CD4-positive, alpha-beta T cell treated with Interferon gamma for 1 hour (primary cell): ENCODE results near the gene MICALL2.
"Not testable (repeated sequence)": the region's sequence is repeated elsewhere in the genome, so short reads cannot be mapped to it uniquely, and the experiment has no call there.

Source experiments
- DNase-seq: peaks from one replicate; pipeline ENCODE4 v3.0.0-alpha.2; 2020

The MICALL2 gene

DNA sequence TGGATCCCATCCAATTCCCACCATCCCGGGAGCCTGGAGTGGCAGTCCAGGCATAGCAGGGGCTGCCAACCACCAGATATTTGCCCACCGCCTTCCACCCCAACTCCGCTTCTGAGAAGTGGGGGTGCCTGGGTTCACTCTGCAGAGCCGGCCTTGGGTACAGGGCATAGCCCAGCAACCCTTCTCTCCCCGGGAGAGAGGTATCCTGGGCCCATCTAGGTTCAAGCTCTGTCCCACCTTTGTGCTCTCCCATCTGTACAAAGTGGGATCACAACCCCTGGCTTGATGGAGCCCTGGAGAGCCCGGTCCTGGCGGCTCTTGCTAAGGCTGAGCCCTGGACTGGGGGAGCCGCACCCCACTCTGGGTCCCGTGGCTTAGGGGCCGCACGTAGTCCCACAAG, 12.2 kb downstream of the MICALL2 start:
- DNase-seq = no peak

DNA sequence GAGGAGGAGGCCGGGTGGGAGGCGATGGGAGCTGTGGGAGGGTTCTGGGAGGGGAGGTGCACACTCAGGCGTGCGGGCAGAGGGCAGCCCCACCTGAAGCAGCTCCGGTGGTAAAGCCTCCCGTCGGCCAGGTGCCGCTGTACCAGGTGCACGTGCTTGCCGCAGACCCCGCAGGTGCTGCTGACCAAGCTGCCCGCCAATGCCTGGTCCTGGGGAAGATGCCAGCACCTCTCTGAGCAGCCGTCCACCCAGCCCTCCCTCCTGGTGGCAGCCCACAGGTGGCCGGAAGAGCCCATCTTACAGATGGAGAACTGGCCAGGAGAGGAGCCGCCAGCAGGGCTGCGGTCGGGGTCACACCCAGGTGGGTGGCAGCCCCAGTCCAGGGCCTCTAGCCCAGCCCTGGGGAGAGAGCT, 12.6 kb downstream of the MICALL2 start:
- DNase-seq = no peak

DNA sequence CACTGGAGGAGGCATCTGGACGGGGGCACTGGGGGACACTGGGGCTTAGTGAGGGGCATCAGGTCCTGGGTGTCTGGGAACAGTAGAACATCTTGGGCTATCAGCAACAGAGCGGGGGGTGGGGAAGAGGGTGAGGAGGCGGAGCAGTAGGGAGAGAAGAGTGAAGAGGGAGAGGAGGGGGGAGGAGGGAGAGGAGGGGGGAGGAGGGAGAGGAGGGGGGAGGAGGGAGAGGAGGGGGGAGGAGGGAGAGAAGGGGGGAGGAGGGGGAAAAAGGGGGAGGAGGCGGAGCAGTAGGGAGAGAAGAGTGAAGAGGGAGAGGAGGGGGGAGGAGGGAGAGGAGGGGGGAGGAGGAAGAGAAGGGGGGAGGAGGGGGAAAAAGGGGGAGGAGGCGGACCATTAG, 13.2 kb downstream of the MICALL2 start:
- DNase-seq = not testable (repeated sequence)

DNA sequence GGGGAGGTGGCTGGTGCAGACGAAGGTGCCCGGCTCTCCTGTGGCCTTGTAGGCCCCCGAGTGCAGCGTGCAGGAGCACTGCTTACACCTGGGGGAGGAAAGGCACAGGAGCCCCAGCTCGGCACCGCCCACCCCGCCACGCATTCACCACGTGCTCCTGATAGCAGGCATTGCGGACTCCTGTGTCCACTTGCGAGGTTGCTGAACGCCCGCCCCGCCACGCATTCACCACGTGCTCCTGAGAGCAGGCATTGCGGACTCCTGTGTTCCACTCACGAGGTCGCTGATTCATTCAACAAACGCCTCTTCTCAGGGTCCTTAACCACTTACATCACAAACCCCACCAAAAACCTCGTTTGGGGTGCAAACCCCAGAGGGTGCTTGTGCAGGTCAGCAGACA, 13.9 kb downstream of the MICALL2 start:
- DNase-seq = no peak

DNA sequence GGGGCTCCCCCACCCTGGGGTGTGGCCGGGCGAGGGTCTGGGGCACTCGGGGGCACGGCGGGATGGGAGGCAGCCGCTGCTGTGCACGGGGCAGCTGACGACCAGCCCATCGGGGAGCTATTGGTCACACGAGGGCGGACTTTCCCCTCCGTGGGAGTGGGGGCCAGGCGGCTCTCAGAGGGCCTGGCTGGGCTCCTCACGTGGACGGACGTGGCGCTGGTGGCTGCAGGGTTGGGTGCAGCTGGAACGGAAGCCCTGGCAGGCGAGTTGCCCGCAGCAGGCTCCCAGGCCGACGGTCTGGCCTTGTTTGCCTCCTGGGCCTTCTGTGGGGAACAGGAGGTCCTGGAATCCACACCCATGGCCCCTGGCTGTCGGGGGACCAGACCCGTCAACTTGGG, 14.3 kb downstream of the MICALL2 start:
- DNase-seq = no peak

DNA sequence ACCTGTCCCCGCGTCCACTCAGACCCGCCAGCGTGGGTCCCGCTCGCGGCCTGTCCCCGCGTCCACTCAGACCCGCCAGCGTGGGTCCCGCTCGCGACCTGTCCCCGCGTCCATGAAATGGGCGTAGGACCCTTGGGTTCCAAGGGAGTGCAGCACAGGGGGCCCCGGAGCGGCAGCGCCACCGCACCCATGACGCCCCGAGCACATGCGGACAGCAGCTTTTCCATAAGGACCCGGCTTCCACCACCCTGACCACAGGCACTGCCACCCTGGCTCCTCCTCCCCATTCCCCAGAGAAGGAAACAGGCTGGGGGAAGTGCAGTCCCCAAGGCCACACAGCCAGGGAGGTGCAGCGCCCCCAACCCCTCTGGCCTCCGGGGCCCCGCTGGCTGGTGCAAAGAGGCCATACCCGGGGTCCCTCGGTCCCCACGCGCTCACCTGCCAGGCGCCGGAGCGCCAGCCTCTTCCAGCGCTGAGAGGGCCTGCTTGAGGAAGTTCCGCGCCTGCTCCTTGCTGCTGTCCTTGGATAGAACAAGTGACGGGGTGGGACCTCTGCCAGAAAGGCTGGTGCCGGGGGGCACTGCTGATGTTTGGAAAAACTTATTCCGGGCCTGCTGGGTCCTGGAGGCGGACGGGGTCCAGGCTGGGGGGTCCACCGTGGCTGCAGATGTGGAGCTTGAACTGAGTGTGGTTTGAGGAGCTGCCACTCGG, 14.9 kb downstream of the MICALL2 start:
- DNase-seq = no peak

DNA sequence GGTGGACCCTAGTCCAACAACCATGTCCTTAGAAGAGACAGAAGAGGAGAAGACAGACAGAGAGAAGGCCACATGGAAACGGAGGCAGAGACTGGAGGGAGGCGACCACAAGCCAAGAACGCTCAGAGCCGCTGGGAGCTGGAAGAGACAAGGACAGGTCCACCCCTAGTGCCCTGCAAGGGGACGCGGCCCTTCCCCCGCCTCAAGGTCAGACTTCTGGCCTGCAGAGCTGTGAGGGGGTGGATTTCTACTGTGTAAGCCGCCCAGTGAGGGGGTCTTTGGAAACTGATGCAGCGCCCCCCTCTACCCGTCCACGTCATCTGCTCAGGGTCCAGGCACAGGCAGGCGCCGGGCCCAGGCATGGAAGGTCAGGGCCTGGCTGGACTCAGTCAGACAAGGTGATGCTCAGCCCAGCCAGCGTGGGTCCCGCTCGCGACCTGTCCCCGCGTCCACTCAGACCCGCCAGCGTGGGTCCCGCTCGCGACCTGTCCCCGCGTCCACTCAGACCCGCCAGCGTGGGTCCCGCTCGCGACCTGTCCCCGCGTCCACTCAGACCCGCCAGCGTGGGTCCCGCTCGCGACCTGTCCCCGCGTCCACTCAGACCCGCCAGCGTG, 15.6 kb downstream of the MICALL2 start:
- DNase-seq = not testable (repeated sequence)

DNA sequence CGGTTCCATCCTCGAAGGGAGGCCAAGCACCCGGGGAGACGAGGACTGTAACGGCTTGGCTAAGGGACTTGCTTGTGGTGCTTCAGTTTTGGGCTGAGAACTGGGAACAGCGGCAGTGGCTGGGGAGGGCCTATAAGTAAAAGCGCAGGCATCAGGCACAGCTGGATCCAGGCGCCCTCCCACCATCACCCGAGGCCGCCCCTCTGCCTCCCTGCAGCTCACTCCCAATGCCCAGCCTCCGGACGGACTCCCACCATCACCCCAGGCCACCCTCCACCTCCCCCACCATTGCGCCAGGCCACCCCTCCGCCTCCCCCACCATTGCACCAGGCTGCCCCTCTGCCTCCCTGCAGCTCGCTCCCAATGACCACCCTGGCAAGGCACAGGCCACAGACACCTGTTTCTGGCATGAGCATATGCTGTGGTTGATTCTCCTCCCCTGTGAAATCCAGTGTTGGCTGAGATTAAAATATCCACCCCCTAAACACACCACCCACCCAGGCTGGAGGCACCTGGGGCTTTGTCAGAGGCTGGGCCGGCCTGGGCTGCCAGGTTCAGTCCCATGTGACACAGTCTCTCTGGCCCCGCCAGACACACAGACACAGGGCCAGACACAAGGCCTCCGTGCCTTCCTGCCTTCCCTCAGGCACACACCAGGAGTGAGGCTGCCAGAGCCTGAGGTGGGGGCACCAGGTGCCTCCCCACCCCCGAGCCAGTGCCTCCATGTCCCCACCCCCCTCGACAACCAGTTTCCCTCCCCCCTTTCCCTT, 16.7 kb downstream of the MICALL2 start:
- no peak for DNase-seq

DNA sequence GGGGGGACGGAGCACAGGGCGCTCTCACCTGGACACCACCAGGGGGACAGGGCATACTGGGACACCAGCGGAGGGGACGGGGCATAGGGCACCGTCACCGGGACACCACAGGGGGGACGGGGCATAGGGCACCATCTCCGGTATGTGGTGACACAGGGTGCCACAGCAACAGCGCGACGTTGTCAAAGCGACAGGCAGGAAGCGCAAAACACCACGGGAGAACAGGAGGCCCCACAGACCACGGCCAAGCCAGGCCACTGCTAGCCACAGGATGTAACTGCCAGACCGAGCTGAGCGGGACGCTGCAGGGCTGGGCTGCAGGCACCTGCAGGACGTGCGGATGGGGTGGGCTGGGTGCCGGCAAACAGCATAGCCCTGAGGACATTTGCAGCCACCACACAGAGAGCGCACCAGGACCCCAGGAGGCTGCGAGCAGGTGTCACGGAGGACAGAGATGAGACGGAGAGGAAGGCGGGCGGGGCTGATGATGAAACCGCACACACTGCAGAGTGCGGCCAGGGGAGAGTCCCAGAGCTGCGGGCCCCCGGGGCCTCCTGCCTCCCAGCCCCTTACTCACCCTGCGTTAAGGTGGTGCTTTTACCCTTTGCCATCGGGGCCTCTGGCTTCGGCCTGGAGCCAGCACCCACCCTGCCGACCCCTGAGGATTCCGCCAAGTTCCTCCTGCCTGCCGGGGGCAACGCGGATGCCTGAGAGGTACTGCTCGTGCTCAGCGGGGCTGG, 17.5 kb downstream of the MICALL2 start:
- DNase-seq = no peak

DNA sequence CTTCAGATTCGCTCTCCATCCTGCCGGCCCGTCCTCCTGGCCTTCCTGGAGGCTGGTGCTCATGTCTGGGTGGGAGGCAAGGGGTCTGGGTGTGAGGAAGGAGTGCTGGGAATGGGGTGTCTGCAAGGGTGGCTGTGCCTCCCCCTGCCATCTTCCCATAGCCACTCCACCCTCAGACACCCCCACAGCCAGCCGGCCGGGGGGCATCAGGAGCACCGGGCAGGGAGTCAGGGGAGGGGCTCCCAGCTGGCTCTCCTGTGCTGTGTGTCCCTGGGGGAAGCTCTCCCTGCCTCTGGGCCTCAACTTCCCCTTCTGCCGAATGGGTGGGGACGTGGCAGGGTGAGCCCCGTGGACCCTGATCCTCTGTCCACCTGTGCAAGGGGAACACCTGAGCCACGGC, 18.6 kb downstream of the MICALL2 start:
- DNase-seq = no peak

DNA sequence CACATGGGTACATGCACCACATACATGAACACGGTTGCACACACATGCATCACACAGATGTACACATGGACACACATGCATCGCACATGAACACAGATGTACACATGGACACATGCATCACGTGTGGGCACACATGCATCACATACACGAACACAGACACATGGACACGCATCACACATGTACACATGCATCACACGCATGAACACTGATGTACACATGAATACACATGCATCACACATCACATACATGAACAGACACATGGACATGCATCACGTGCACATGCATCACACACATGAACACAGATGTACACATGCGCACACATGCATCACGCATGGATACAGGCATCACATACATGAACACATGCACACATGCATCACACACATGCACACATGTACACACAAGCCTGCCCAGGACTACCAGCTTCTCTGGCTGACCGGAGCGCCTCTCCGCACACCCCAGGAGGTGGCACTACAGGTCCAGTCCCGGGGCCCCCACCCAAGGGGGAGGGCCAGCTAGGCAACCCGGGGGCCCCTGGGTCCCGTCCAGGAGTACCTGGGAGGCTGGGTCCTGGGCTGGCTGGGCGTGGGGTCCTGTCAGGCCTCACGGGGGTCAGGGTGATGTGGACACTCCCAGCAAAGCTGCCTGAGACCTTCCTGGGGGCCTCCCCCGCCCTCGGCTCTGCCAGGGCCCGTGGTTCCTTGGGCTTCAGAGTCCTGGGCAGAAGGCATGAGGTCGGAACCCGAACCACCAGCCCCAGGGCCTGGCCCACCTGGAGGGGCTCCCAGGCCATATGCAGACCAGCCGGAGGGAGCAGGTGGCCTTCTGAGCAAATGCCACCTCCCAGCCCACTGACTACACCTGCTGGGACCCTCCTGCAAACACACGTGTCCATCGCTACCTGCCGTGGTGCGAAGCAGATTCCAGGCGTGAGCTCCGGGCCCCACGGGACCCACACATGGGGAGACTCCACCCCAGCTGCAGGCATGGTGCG, 19.6 kb downstream of the MICALL2 start:
- no peak for DNase-seq

DNA sequence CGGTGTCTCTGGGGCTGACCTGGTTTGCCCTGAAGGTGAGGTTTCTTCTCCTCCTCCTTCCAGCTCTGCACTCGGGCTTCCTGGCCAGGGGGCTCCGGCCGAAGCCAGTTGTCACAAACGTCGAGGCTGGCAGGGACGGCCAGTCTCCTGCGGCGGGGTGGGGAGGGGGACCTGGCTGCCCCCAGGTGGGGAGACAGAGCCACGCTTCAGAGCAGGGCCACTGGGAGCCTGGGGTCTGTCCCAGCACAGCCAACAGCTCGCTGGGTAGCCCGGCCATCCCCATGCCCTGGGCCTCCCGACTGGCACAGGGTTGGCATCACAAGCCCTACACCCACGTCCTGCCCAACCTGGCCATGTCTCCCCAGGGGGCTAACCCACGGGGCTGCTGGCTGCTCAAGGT, 20.4 kb downstream of the MICALL2 start:
- DNase-seq = no peak

DNA sequence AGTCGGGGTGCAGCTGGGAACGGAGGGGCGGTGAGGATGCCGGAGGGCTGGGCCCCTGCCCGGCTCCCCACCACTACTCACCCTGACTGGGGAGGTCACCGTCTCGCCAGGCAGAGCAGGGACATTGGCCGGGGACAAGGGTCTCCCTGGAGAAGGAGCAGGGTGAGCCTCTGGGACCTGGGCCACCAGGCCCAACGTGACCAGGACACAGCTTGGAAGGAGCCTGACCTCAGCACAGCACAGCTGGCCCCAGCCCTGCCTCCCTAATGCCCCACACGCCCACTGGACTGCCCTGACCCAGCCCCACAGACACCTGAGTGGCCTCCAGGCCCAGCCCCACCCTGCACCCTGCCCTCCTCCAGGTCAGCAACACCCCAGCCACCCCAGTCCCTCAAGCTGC, 21.1 kb downstream of the MICALL2 start:
- no peak for DNase-seq

DNA sequence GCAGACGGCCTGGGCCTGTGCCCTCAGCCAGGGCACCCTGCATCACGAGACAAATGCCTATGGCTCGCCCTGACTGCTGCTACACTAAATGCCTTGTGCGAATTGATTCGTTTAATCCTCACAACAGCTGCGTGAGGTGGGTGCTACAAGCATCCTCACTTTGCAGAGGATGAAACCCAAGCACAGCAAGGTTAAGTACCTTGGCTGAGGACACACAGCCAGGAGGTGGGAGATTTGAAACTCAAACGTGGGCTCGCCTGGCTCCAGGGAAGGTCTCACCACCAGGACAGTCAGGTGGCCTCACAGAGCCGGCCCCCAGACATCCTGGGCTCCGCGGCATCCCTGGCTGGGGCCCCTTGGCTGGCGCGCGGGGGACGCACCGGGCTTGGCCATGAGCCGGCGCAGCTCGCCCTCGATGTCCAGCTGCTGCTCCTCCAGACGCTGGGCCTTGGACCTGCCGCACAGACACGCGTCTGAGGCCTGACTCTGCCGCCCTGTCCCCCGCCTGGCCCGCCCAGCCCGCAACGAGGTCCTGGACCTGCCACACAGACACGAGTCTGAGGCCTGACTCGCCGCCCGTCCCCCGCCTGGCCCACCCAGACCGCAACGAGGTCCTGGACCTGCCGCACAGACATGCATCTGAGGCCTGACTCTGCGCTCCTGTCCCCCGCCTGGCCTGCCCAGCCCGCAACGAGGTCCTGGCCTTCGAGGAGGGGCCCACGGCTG, 22.0 kb downstream of the MICALL2 start:
- no peak for DNase-seq

DNA sequence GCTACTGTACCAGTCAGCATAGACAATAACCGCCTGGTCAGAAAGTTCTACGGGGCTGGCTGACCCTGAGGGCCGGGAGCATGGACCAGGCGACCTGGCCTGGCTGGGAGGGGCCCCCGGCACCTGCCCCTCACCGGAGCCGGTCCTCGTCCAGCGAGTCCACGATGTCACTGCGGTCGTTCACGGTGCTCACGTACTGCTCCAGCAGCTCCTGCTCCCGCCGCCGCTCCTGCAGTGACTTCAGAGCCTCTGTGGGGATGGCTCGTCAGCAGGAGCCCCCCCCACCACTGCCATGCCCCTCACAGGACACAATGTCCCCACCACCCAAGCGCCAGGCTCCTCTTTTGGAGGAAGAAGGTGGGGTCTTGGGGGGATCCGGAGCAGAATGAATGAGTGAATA, 22.7 kb downstream of the MICALL2 start:
- no peak for DNase-seq

DNA sequence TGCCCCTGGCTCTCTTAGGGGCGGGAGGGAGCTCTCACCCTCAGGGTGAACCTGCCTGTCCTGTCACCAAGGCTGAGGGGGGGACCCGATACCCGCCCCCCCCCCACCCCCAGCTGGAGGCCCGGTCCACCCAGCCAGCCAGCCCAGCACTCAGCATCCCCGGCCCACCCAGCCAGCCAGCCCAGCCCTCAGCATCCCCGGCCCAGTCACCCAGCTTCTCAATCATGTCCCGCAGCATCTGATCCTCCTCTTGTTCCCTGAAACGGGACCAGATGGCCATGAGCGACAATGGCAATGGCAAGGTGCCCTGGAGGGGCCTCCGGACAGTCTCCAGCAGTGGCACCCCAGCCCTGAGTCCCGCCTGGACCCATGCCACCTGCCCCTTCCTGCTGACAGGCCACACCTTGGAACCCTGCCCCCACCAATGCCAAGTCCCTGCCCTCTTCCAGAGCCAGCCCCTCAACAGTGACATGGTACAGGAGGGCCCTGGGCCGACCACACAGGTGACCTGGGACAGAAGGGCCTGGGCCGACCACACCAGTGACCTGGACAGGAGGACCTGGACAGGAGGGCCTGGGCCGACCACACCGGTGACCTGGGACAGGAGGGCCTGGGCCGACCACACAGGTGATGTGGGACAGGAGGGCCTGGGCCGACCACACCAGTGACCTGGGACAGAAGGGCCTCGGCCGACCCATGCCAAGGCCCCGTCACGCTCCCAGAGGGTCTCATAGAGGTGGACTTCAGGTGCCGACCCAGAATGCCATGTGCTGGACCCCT, 24.2 kb downstream of the MICALL2 start:
- DNase-seq = no peak

DNA sequence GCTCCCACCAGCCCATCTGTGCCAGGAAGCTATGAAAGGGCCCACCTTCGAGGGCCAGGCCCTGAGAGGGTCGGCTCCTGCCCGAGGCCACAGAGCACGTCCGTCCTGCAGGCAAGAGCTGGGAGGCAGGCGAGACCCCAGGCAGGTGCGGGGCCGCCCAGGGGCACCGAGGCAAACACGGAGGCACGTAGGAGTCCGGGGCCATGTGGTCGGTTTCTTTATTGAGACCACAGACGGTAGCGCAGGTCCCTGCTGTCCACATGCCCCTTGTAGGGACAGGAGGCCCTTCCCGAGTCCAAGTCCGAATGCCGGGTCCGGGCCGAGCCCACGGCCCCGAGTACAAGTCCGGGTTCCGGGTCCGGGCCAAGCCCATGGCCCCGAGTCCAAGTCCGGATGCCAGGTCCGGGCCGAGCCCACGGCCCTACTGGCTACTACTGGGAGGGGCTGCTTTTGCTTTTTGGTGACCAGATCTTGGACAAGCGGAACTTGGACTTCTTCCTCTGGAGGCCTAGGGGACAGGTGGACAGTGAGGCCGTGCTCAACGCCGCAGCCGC, 25.0 kb downstream of the MICALL2 start:
- DNase-seq = no peak

DNA sequence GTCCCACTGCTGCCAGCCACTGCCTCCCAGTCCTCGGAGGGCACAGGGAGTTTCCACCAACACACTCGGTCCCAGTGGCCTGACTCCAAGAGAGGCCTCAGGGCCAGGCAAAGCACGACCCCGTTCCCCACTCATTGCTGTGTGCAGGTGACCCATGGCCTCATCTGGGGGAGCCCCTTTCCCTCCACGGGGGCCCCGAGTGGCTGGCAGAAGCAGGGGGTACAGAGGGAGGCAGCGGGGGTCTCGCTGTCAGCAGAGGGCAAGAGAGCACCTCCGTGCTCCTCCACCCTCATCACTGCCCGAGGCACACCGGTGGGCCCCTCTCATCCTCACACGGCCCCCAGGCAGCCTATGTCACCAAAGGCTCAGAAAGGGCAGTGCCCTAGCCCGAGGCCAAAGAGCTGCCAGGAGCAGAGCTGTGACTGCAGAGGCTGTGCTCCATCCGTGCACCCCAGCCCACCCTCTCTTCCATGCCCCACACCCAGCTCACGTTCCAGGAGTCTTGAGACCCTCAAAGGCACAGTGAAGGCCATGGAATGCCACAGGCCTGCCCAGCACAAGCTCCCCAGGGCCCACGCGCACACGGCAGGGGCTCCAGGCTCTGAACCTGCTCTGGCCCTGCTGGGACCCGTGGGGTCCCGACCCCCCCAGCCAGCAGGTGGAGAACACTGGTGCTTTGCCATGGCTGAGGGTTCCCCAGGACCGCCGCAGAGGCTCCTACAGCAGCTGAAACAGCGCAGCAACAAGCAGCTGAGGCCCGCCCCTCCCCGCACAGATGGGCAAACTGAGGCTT, 25.9 kb downstream of the MICALL2 start:
- no peak for DNase-seq

DNA sequence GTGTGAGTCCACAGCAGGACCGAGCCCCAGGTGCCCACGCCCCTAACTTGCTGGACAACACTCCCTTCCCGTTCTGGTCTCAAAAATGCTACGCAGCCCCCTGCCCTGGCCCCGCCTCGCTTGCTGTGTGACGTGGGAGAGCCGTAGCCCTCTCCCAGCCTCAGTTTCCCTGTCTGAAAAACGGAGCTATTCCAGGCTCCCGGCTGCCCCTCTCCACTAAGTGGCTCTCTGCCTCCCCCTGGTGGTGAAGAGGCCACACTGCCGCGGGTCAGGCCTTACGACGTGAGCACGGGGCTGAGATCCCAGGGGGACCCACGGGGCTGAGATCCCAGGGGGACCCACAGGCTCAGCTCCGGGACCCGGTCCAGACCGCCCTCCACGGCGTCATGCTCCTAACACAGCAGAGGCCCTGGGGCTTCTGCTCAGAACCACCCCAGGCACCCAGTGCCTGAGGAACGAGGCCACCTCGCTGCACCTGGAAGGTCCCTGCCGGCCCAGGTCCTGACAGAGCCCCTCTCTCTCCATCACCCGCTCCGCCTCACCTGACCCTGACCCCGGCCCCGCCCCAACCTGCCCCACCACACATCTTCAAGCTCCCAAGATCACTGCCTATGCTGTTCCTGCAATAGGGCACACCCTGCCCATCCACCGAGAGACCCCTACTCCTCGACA, 26.7 kb downstream of the MICALL2 start:
- DNase-seq = peak; percentile 45
